ENCODE measurements around the gene MYO1F. TPM values are rescaled to one million over a fixed set of nuclear protein-coding genes. Genes with fewer than 3 reads are reported as not detected.

MYO1F gene
- total and polyA plus RNA-seq, 2 of the 13 experiments (the other 11 are each of a cell fraction or from before 2014, with no cell fraction given): 0.09 to 0.13 TPM

GRCh38 chr19:8505680-8506401 lies 71.4 kb downstream of the MYO1F start (continued):
- TF ChIP-seq, protein P1, sequence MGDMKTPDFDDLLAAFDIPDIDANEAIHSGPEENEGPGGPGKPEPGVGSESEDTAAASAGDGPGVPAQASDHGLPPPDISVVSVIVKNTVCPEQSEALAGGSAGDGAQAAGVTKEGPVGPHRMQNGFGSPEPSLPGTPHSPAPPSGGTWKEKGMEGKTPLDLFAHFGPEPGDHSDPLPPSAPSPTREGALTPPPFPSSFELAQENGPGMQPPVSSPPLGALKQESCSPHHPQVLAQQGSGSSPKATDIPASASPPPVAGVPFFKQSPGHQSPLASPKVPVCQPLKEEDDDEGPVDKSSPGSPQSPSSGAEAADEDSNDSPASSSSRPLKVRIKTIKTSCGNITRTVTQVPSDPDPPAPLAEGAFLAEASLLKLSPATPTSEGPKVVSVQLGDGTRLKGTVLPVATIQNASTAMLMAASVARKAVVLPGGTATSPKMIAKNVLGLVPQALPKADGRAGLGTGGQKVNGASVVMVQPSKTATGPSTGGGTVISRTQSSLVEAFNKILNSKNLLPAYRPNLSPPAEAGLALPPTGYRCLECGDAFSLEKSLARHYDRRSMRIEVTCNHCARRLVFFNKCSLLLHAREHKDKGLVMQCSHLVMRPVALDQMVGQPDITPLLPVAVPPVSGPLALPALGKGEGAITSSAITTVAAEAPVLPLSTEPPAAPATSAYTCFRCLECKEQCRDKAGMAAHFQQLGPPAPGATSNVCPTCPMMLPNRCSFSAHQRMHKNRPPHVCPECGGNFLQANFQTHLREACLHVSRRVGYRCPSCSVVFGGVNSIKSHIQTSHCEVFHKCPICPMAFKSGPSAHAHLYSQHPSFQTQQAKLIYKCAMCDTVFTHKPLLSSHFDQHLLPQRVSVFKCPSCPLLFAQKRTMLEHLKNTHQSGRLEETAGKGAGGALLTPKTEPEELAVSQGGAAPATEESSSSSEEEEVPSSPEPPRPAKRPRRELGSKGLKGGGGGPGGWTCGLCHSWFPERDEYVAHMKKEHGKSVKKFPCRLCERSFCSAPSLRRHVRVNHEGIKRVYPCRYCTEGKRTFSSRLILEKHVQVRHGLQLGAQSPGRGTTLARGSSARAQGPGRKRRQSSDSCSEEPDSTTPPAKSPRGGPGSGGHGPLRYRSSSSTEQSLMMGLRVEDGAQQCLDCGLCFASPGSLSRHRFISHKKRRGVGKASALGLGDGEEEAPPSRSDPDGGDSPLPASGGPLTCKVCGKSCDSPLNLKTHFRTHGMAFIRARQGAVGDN (CRISPR knock-in tag; IDR thresholded peaks at IDR 0.05): peak; percentile 93
- TF ChIP-seq ZNF263 (CRISPR knock-in tag; IDR thresholded peaks at IDR 0.05) (peak; percentile 95), PREB (CRISPR knock-in tag; IDR thresholded peaks at IDR 0.05) (no peak), ZBTB39 (CRISPR knock-in tag; IDR thresholded peaks at IDR 0.05) (no peak), UBTF (CRISPR knock-in tag; IDR thresholded peaks at IDR 0.05) (peak; percentile 92), ZNF563 (CRISPR knock-in tag; IDR thresholded peaks at IDR 0.05) (peak; percentile 18; the same call in 1 of the 2 replicates), HNRNPL (IDR thresholded peaks at IDR 0.05; ENCODE audit: low read depth, low read length) (0 out of 2 replicates have a peak, but pooled peaks have one; percentile 15), DBP (CRISPR knock-in tag; IDR thresholded peaks at IDR 0.05; ENCODE audit: not compliant biosample characterization) (no peak), ZNF652 (CRISPR knock-in tag; IDR thresholded peaks at IDR 0.05; ENCODE audit: borderline replicate concordance, low read depth) (no peak; the same call in 1 of the 2 replicates), ZNF709 (CRISPR knock-in tag; IDR thresholded peaks at IDR 0.05) (no peak), ZNF235 (CRISPR knock-in tag; IDR thresholded peaks at IDR 0.05; ENCODE audit: borderline replicate concordance) (0 out of 2 replicates have a peak, but pooled peaks have one; percentile 61), ZNF768 (CRISPR knock-in tag; IDR thresholded peaks at IDR 0.05) (no peak), TBX2 (CRISPR knock-in tag; IDR thresholded peaks at IDR 0.05; ENCODE audit: borderline replicate concordance) (peak; percentile 72), XRCC5 (optimal IDR thresholded peaks at IDR 0.05; ENCODE audit: low read length) (peak; percentile 83), POLR2G (IDR thresholded peaks at IDR 0.05; ENCODE audit: low read depth, low read length) (peak; percentile 60; the same call in 1 of the 2 replicates), ZNF891 (CRISPR knock-in tag; IDR thresholded peaks at IDR 0.05) (0 out of 2 replicates have a peak, but pooled peaks have one; percentile 30), HNRNPLL (IDR thresholded peaks at IDR 0.05; ENCODE audit: low read depth, low read length, poor library complexity, severe bottlenecking) (peak; percentile 94)

Measured in HepG2 (cell line).